Measurements from ENCODE around the gene SDHAF2. TPM values are rescaled to one million over a fixed set of nuclear protein-coding genes. Genes with fewer than 3 reads are reported as not detected.
A peak's percentile ranks its signal among the peaks of the same experiment; 100 is the strongest.

Gene SDHAF2
- total and polyA plus RNA-seq, 2 of the 4 experiments (the other 2 are of a cell fraction): 50.4 to 91.1 TPM

- no peak; the same call in 1 of the 2 replicates for TF ChIP-seq MAFK (IDR thresholded peaks at IDR 0.05; ENCODE audit: low read depth, low read length)
Measured at GRCh38 chr11:61488651-61489291, 58.8 kb downstream of the SDHAF2 start (continued).

- no CpG with 5 or more reads among the region's 13 CpGs for whole genome bisulfite sequencing, 2 experiments (ENCODE audit: extremely low coverage in 2 of 2, insufficient read length in 1 of 2)
- Histone ChIP-seq H3K36me3 (ENCODE audit: control insufficient read depth, insufficient read depth, low read length) (no peaks in the 10 kb centered on the region), H3K9ac (ENCODE audit: low read depth, low read length) (no peak overlapping the region), H3K27me3 (ENCODE audit: control insufficient read depth, insufficient read depth, low read length) (peaks cover 6% of the 10 kb centered on the region; the same call in 1 of the 2 replicates), H3K18ac (ENCODE audit: low read depth, low read length) (no peak overlapping the region; the same call in 1 of the 2 replicates), H3K14ac (replicated peaks; ENCODE audit: low read depth, low read length) (no peak overlapping the region), H3K79me1 (ENCODE audit: low read depth in 1 of 2, low read length in 2 of 2) (no peaks in the 10 kb centered on the region), H2AFZ (replicated peaks; ENCODE audit: low read length, poor library complexity) (peak overlapping the region; percentile 2), H4K20me1 (ENCODE audit: insufficient read depth, low read length) (no peaks in the 10 kb centered on the region), H3K4me3 (ENCODE audit: insufficient read depth, low read depth, low read length) (no peak overlapping the region), H3K9me1 (ENCODE audit: insufficient read depth, low read length) (peaks cover 4% of the 10 kb centered on the region; the same call in 1 of the 2 replicates), H3K56ac (ENCODE audit: extremely low read depth, insufficient read depth, low read length) (no peak overlapping the region), H4K5ac (ENCODE audit: low read depth, low read length) (no peak overlapping the region), H4K91ac (ENCODE audit: insufficient read depth, low read depth, low read length) (no peak overlapping the region), H2BK20ac (ENCODE audit: low read depth, low read length) (no peak overlapping the region), H4K8ac (ENCODE audit: low read depth in 2 of 2, low read length in 2 of 2) (no peak overlapping the region), H2BK120ac (ENCODE audit: low read depth, low read length) (no peak overlapping the region), H2BK5ac (ENCODE audit: low read depth, low read length, poor library complexity, severe bottlenecking) (peak overlapping the region; percentile 37), H2BK15ac (ENCODE audit: low read depth, low read length) (no peak overlapping the region), H3K9me3 (ENCODE audit: control insufficient read depth, insufficient read depth, low read length) (no peaks in the 10 kb centered on the region), H3K4me2 (ENCODE audit: low read depth, low read length) (peak overlapping the region; percentile 60; the same call in 1 of the 2 replicates), H3K23ac (ENCODE audit: low read depth, low read length) (no peak overlapping the region; the same call in 1 of the 2 replicates), H3K4me1 (ENCODE audit: control insufficient read depth, insufficient read depth, low read length) (peaks cover 22% of the 10 kb centered on the region), H3K4ac (ENCODE audit: low read depth, low read length) (no peak overlapping the region), H3K27ac (ENCODE audit: insufficient read depth, low read length) (peak overlapping the region; percentile 58; the same call in 1 of the 2 replicates), H2AK5ac (ENCODE audit: low read depth, low read length) (no peak overlapping the region), H2AK9ac (replicated peaks; ENCODE audit: low read depth, low read length, poor library complexity) (no peak overlapping the region)
- no TSS peak for BruUV-seq (replicated peaks)
- intact Hi-C loops (cut with micrococcal nuclease): no loop called here
- TF ChIP-seq FOS (IDR thresholded peaks at IDR 0.05; ENCODE audit: low read depth, low read length) (no peak), RCOR1 (IDR thresholded peaks at IDR 0.05; ENCODE audit: insufficient replicate concordance, low read length) (no peak), MXI1 (IDR thresholded peaks at IDR 0.05; ENCODE audit: borderline replicate concordance, low read depth, low read length) (no peak), MAZ (IDR thresholded peaks at IDR 0.05; ENCODE audit: borderline replicate concordance, low read depth, low read length) (peak; percentile 54; the same call in 1 of the 2 replicates)
- ChIA-PET CTCF (interaction anchor here (0.9 to 1.3 kb wide), 3 partner anchors 13 to 27 kb away, joined by 3 to 6 read pairs (median 3); no protein-coding TSS in a partner anchor), POLR2A (ENCODE audit: unreplicated experiment) (no interaction called here)
- in situ Hi-C loops (cut with MboI; ENCODE audit: low sequenced_read_pairs): no loop called here
- dilution Hi-C loops (cut with HindIII; ENCODE audit: low sequenced_read_pairs, unreplicated experiment): no loop called here
- ATAC-seq (ENCODE audit: low read depth) (peak; percentile 82), DNase-seq (peak; percentile 10)
Measured at GRCh38 chr11:61489833-61490721, 60.2 kb downstream of the SDHAF2 start.
